K562 (cell line): Measurements from ENCODE around the gene EYA4. TPM values are rescaled to one million over a fixed set of nuclear protein-coding genes. Genes with fewer than 3 reads are reported as not detected.

Source experiments
- ATAC-seq: fragments of 200-7000 bp; cut with Tn5 transposase; 3 replicates; pipeline ENCODE4 v1.9.1; 2020; ENCODE audit warnings: moderate library complexity
- BruUV-seq: library from RNA; stranded (reverse); fragments of 400-500 nt; replicated peaks from 2 replicates; lab custom pipeline; 2021; lab: Mats Ljungman, UMichigan
- CTCF ChIA-PET: fragments of 300-600 bp; formaldehyde crosslinking; extraction: SDS; loops from one replicate; lab custom pipeline; 2021; ENCODE audit warnings: low intra/inter-chr PET ratio; lab: Yijun Ruan, JAX
- POLR2A ChIA-PET: fragments of 300-600, 350-650 bp; sonication (Branson Sonifier 250); formaldehyde crosslinking; extraction: SDS; loops from one replicate; lab custom pipeline; 2021; ENCODE audit warnings: antibody characterized with exemption, inconsistent platforms; lab: Yijun Ruan, JAX
- DNase-seq, 4 experiments: peaks; one replicate each; pipeline versions ENCODE4 v3.0.0 to v3.0.0-alpha.2; 2011 to 2018; ENCODE audit warnings: low spot score in 3 of 4, mixed read lengths in 3 of 4; ENCODE audit errors: extremely low read depth in 1 of 4
- FAIRE-seq: peaks from 2 replicates; lab custom pipeline; 2011; peaks lifted over from hg19 to GRCh38; lab: Jason Lieb, UNC
- H2AFZ ChIP-seq: 2 replicates; pipeline ENCODE4 v1.6.0; 2011; ENCODE audit warnings: low read depth, low read length, control low read depth, inconsistent platforms
- H3K27ac ChIP-seq: fragments of 200-600 bp; 3 replicates; pipeline ENCODE4 v1.8.0; 2011; ENCODE audit warnings: low read depth, mild to moderate bottlenecking, control low read depth, inconsistent platforms, low read length, moderate library complexity, mixed read lengths; ENCODE audit errors: extremely low read depth
- H3K27me3 ChIP-seq, 2 experiments: fragments of 300-600 bp in 1 of 2; 2 replicates in 1 of 2; 3 replicates in 1 of 2; pipeline versions ENCODE4 v1.6.0 to v1.8.0; 2011; ENCODE audit warnings: inconsistent platforms in 2 of 2, low read length in 2 of 2, mild to moderate bottlenecking in 1 of 2, mixed read lengths in 1 of 2, moderate library complexity in 1 of 2; ENCODE audit not compliant: control insufficient read depth in 2 of 2, insufficient read depth in 2 of 2
- H3K36me3 ChIP-seq: fragments of 300-600 bp; 3 replicates; pipeline ENCODE4 v1.8.0; 2011; ENCODE audit warnings: mild to moderate bottlenecking, low read length, inconsistent platforms; ENCODE audit not compliant: control insufficient read depth, insufficient read depth
- H3K4me1 ChIP-seq, 2 experiments: fragments of 200-600 bp in 1 of 2; replicated peaks in 1 of 2; 2 replicates in 1 of 2; 3 replicates in 1 of 2; pipeline versions ENCODE4 v1.5.1 to v1.8.0; 2011; ENCODE audit warnings: inconsistent platforms in 2 of 2, low read length in 2 of 2, mild to moderate bottlenecking in 1 of 2, mixed read lengths in 1 of 2, moderate library complexity in 1 of 2; ENCODE audit not compliant: control insufficient read depth in 2 of 2, insufficient read depth in 2 of 2
- H3K4me2 ChIP-seq: 2 replicates; pipeline ENCODE4 v1.6.1; 2011; ENCODE audit warnings: low read length, control low read depth, inconsistent platforms, mixed read lengths; ENCODE audit not compliant: insufficient read depth
- H3K4me3 ChIP-seq: fragments of 200-600 bp; sonication (generic), shearing (Covaris generic); 2 replicates; pipeline ENCODE4 v1.5.1; 2016; ENCODE audit warnings: control low read depth, inconsistent platforms
- H3K79me2 ChIP-seq: fragments of 200-600 bp; 3 replicates; pipeline ENCODE4 v1.8.0; 2011; ENCODE audit warnings: low read length, inconsistent platforms; ENCODE audit not compliant: control insufficient read depth, insufficient read depth
- H3K9ac ChIP-seq, 2 experiments: 2 replicates each; pipeline versions ENCODE4 v1.6.0 to v1.6.1; 2011; ENCODE audit warnings: low read depth in 2 of 2, low read length in 2 of 2, control low read depth in 1 of 2, inconsistent platforms in 1 of 2, mild to moderate bottlenecking in 1 of 2, mixed read lengths in 1 of 2; ENCODE audit not compliant: insufficient read depth in 1 of 2
- H3K9me1 ChIP-seq: one replicate; pipeline ENCODE4 v1.6.0; 2011; ENCODE audit warnings: inconsistent platforms, mild to moderate bottlenecking, low read length, moderate library complexity; ENCODE audit not compliant: control insufficient read depth, insufficient read depth
- H3K9me3 ChIP-seq: replicated peaks from 2 replicates; pipeline ENCODE4 v1.5.1; 2011; ENCODE audit warnings: low read depth, low read length, inconsistent platforms; ENCODE audit not compliant: control insufficient read depth, insufficient read depth
- H4K20me1 ChIP-seq: replicated peaks from 2 replicates; pipeline ENCODE4 v1.6.1; 2011; ENCODE audit warnings: low read length, inconsistent platforms, mixed read lengths; ENCODE audit not compliant: control insufficient read depth, insufficient read depth
- CUX1 ChIP-seq: fragments of 200-800 bp; sonication (Bioruptor generic); IDR thresholded peaks from 2 replicates; pipeline ENCODE4 v1.6.1; 2016; ENCODE audit warnings: missing genetic modification characterization, missing compliant biosample characterization
- CXXC5 ChIP-seq: fragments of 250-450 bp; sonication (Bioruptor Pico); IDR thresholded peaks from 2 replicates; pipeline ENCODE4 v1.8.0; 2022; ENCODE audit warnings: inconsistent platforms, mild to moderate bottlenecking, moderate library complexity
- HCFC1 ChIP-seq: IDR thresholded peaks from 2 replicates; pipeline ENCODE4 v1.6.1; 2012; ENCODE audit warnings: low read depth, low read length, improper control_type of control experiment
- HIVEP1 ChIP-seq: fragments of 250-450 bp; sonication (Bioruptor Pico); IDR thresholded peaks from 2 replicates; pipeline ENCODE4 v1.4.0; 2020; ENCODE audit warnings: mild to moderate bottlenecking
- IRF9 ChIP-seq: fragments of 450-650 bp; IDR thresholded peaks from 2 replicates; pipeline ENCODE4 v1.6.1; 2016; ENCODE audit warnings: missing biosample characterization, missing genetic modification characterization
- PCBP1 ChIP-seq: fragments of 200-400 bp; formaldehyde crosslinking; IDR thresholded peaks from 2 replicates; pipeline ENCODE4 v1.6.1; 2018; ENCODE audit warnings: mild to moderate bottlenecking, low read depth, low read length; ENCODE audit not compliant: poor library complexity, severe bottlenecking
- RBM17 ChIP-seq: fragments of 200-400 bp; formaldehyde crosslinking; IDR thresholded peaks from 2 replicates; pipeline ENCODE4 v1.6.1; 2017; ENCODE audit warnings: low read depth, mild to moderate bottlenecking, low read length, borderline replicate concordance
- STAT5B ChIP-seq: fragments of 250-450 bp; sonication (Bioruptor Pico); IDR thresholded peaks from 2 replicates; pipeline ENCODE4 v1.8.0; 2021; ENCODE audit warnings: mild to moderate bottlenecking, inconsistent platforms
- ZNF3 ChIP-seq: fragments of 250-450 bp; sonication (Bioruptor Pico); IDR thresholded peaks from 2 replicates; pipeline ENCODE4 v1.5.0; 2021; ENCODE audit warnings: mild to moderate bottlenecking, moderate library complexity
- ZNF436 ChIP-seq: fragments of 250-450, 450-650 bp; sonication (Bioruptor Pico); formaldehyde crosslinking; IDR thresholded peaks from 2 replicates; pipeline ENCODE4 v1.7.0; 2020; ENCODE audit warnings: mild to moderate bottlenecking
- ZNF445 ChIP-seq: fragments of 250-450 bp; sonication (Bioruptor Pico); IDR thresholded peaks from 2 replicates; pipeline ENCODE4 v1.4.0; 2020; ENCODE audit warnings: low read depth, mild to moderate bottlenecking, moderate library complexity
- ZNF586 ChIP-seq: fragments of 450-650 bp; formaldehyde crosslinking; conservative IDR thresholded peaks from 2 replicates; pipeline ENCODE4 v1.4.0; 2020; ENCODE audit warnings: mild to moderate bottlenecking, moderate library complexity
- ZNF766 ChIP-seq: fragments of 200-800 bp; sonication (Bioruptor generic); conservative IDR thresholded peaks from 2 replicates; pipeline ENCODE4 v1.6.1; 2016; ENCODE audit warnings: missing genetic modification characterization, missing compliant biosample characterization
- whole genome bisulfite sequencing: fragments of 100-300 bp; shearing (Covaris generic); methylation state at CpG from one replicate; pipeline ENCODE4 v1.1.6; 2016; ENCODE audit warnings: low coverage, mixed read lengths; ENCODE audit not compliant: insufficient coverage; ENCODE audit errors: missing lambda C conversion rate; 5-methylcytosine and 5-hydroxymethylcytosine counted together
- in situ Hi-C: fragments of 300-500 bp; cut with MboI; formaldehyde crosslinking; loops from 4 replicates; pipeline ENCODE4 v1.15.0; 2018; ENCODE audit warnings: inconsistent platforms, mixed read lengths
- intact Hi-C: fragments of 100-400 bp; cut with micrococcal nuclease; formaldehyde crosslinking; loops from 2 replicates; pipeline ENCODE4 v1.14.2; 2022
- polyA plus RNA-seq, 8 experiments: library from polyadenylated mRNA; depleted of rRNA in 4 of 8; stranded (reverse) in 5 of 8; unstranded in 3 of 8; fragments of >200 nt; fragmentation: Nextera tagmentation in 2 of 8; fragmentation: Illumina TruSeq in 1 of 8; extraction: Ambion mirVana in 2 of 8; extraction: Trizol in 1 of 8; gene quantifications; 2 replicates each; pipeline versions ENCODE4 v1.2.1 to v1.2.3, GENCODE V29; 2011 to 2014; ENCODE audit warnings: inconsistent platforms in 1 of 8, missing spikeins in 1 of 8
- total RNA-seq, 7 experiments: library from RNA; depleted of rRNA in 6 of 7; stranded (reverse); fragments of >200 nt in 6 of 7; fragmentation: Illumina TruSeq in 2 of 7; extraction: Trizol in 2 of 7; gene quantifications; 2 replicates each; pipeline versions ENCODE4 v1.2.1 to v1.2.3, GENCODE V29; 2011 to 2021; ENCODE audit warnings: low replicate concordance in 1 of 7

EYA4 gene
- total and polyA plus RNA-seq, 9 of the 15 experiments (the other 6 are each of a cell fraction or from before 2014, with no cell fraction given): 0.03 to 0.04 TPM; not detected in 7

- TF ChIP-seq ZNF766 (CRISPR knock-in tag) (no peak), ZNF3 (CRISPR knock-in tag) (no peak), PCBP1 (no peak), ZNF445 (CRISPR knock-in tag) (no peak), HCFC1 (no peak)
Observed at GRCh38 chr6:133502441-133503335, 261.5 kb downstream of the EYA4 start (continued).

- H2AFZ ChIP-seq: no peak overlapping the region
- ATAC-seq (no peak), FAIRE-seq (no peak), DNase-seq (no peak)
- ChIA-PET POLR2A (no interaction called here), CTCF (no interaction called here)
- no TSS peak for BruUV-seq
- no peaks in the 10 kb centered on the region for H3K36me3 ChIP-seq
- H3K9ac ChIP-seq: no peak overlapping the region
- intact Hi-C loops (no loop called here), in situ Hi-C loops (no loop called here)
- H3K27ac ChIP-seq: no peak overlapping the region
- no peak overlapping the region for H3K4me2 ChIP-seq
- H3K27me3 ChIP-seq: no peaks in the 10 kb centered on the region
- H4K20me1 ChIP-seq: no peaks in the 10 kb centered on the region
- H3K4me3 ChIP-seq: no peak overlapping the region
- H3K4me1 ChIP-seq: no peaks in the 10 kb centered on the region
- H3K9me1 ChIP-seq: no peaks in the 10 kb centered on the region
- H3K79me2 ChIP-seq: no peaks in the 10 kb centered on the region
- WGBS: 6% methylated on average over 1 of the region's 1 CpG
- H3K9me3 ChIP-seq: no peaks in the 10 kb centered on the region
- no peak for TF ChIP-seq CUX1 (CRISPR knock-in tag)
- no peak for TF ChIP-seq HIVEP1 (CRISPR knock-in tag)
- no peak for TF ChIP-seq CXXC5 (CRISPR knock-in tag)
- no peak for TF ChIP-seq ZNF586 (CRISPR knock-in tag)
- no peak for TF ChIP-seq ZNF436 (CRISPR knock-in tag)
- no peak for TF ChIP-seq RBM17
- no peak for TF ChIP-seq IRF9 (tag)
- no peak for TF ChIP-seq STAT5B (CRISPR knock-in tag)
Observed at GRCh38 chr6:133503336-133503729, 262.2 kb downstream of the EYA4 start.
